WERI-Rb-1 (cell line): Measurements from ENCODE around the gene TPO.

ENCODE experiments used
- DNase-seq: peaks from one replicate; pipeline ENCODE4 v3.0.0-alpha.2; 2020
- H3K27ac ChIP-seq: fragments of 250-450 bp; sonication (Bioruptor Pico); 2 replicates; pipeline ENCODE4 v1.5.1; 2020; ENCODE audit warnings: mild to moderate bottlenecking, moderate library complexity
- H3K27me3 ChIP-seq: fragments of 250-450 bp; sonication (Bioruptor Pico); 2 replicates; pipeline ENCODE4 v1.5.1; 2021; ENCODE audit warnings: mild to moderate bottlenecking, low read depth, moderate library complexity; ENCODE audit not compliant: insufficient read depth, severe bottlenecking
- H3K36me3 ChIP-seq: fragments of 250-450 bp; sonication (Bioruptor Pico); 2 replicates; pipeline ENCODE4 v1.5.1; 2020; ENCODE audit warnings: mild to moderate bottlenecking, moderate library complexity
- H3K4me3 ChIP-seq: 2 replicates; pipeline ENCODE4 v1.5.1; 2011; ENCODE audit warnings: low read depth, mild to moderate bottlenecking, control low read depth, low read length
- H3K9me3 ChIP-seq: fragments of 250-450 bp; sonication (Bioruptor Pico); 2 replicates; pipeline ENCODE4 v1.5.1; 2021; ENCODE audit warnings: mild to moderate bottlenecking, moderate library complexity; ENCODE audit not compliant: severe bottlenecking
- CTCF ChIP-seq: IDR thresholded peaks from 2 replicates; pipeline ENCODE4 v1.5.1; 2011; ENCODE audit warnings: low read depth, mild to moderate bottlenecking, control low read depth, inconsistent platforms, low read length

TPO gene

DNA sequence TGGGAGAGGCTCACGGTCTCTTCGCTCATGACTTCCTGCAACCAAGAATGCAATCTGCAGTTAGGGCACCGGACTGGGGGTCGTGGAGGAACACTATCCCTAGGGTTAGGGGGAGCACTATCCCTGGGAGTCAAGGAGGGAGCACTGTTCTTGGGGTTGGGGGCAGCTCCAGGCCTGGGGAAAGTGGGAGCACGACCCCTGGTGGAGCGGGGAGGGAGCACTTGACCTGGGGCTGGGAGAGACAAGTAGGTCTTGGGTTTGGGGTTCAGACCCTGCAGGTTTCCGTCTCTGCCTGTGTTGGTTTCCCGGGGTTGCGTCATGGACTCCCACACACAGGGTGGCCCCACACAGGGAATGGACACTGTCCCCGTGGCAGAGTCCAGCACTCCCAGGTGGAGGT, 133.6 kb downstream of the TPO start:
- Histone ChIP-seq H3K9me3 (no peaks in the 10 kb centered on the region), H3K4me3 (no peak overlapping the region), H3K27me3 (no peaks in the 10 kb centered on the region), H3K36me3 (no peaks in the 10 kb centered on the region), H3K27ac (no peak overlapping the region)
- peak; percentile 69 for TF ChIP-seq CTCF
- DNase-seq, result no peak

DNA sequence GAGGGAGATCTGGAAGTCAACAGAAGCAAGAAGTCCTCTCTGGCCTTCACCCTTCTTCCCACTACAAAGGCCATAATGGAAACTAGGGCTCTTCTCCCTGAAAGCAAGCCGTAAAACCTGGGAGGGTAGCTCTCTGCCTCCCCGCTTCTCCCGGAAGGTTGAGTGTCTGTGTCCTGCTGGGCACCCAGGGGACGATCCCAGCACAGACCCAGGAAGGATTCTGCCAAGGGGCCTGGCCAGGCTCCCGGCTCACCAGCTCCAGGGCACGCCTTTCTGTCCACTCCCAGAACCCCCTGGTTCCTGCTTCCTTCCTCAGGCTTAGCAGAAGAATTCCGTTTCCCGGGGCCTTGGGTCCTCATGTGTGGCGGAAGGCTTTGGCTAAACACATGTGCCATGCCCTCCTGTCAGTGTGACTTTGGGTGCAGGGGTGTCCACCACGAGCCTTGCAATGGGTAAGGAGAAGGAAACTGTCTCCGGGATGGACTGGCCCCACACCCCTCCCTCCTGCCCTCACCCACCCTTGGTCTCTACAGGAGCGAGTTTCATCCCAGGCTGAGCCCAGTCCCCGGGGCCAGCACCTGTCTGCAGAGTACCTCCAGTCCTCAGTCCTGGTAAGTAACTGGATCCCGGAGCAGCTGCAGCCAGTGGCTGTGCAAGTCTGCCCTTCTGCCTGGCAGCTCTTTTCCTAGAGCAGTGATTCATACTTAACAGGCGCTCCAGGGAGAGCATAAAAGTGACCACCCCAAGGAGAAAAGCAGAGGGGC, 135.8 kb downstream of the TPO start:
- no peak for TF ChIP-seq CTCF
- Histone ChIP-seq H3K4me3 (no peak overlapping the region), H3K9me3 (no peaks in the 10 kb centered on the region), H3K27me3 (no peaks in the 10 kb centered on the region), H3K36me3 (no peaks in the 10 kb centered on the region), H3K27ac (no peak overlapping the region)
- DNase-seq, result no peak

- Histone ChIP-seq H3K27me3 (no peaks in the 10 kb centered on the region), H3K27ac (no peak overlapping the region), H3K36me3 (no peaks in the 10 kb centered on the region), H3K9me3 (no peaks in the 10 kb centered on the region), H3K4me3 (no peak overlapping the region)
- TF ChIP-seq CTCF, result no peak
- no peak for DNase-seq
Measured at GRCh38 chr2:1550076-1550475, 136.8 kb downstream of the TPO start.

GRCh38 chr2:1550658-1551316, 137.5 kb downstream of the TPO start:
- peak; percentile 99 for TF ChIP-seq CTCF
- H3K4me3 ChIP-seq, result no peak overlapping the region
- H3K27me3 ChIP-seq, result no peaks in the 10 kb centered on the region
- H3K27ac ChIP-seq, result no peak overlapping the region
- no peaks in the 10 kb centered on the region for H3K9me3 ChIP-seq
- peak; percentile 79 for DNase-seq
- no peaks in the 10 kb centered on the region for H3K36me3 ChIP-seq

DNA sequence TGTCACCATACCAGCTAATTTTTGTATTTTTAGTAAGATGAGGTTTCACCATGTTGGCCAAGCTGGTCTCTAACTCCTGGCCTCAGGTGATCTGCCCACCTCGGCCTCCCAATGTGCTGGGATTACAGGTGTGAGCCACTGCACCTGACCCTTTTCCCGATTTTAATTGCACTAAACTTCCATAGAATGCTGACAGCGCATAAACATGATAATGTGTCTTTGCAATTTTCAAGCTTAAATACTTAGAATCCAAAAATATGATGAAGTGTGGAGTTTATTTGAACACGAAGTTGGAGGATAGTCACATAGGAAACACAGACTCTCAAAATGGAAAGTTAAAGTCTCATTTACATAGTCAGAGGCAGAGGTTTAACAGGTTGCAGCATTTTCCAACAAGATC, 138.6 kb downstream of the TPO start:
- no peaks in the 10 kb centered on the region for H3K9me3 ChIP-seq
- no peaks in the 10 kb centered on the region for H3K36me3 ChIP-seq
- no peak overlapping the region for H3K27ac ChIP-seq
- no peak for DNase-seq
- H3K27me3 ChIP-seq, result no peaks in the 10 kb centered on the region
- TF ChIP-seq CTCF, result no peak
- H3K4me3 ChIP-seq, result no peak overlapping the region
